A673 (cell line): ENCODE results near the gene BRSK2.

Source experiments
- CTCF ChIP-seq: fragments of 300-800, 200-600 bp; sonication (generic); conservative IDR thresholded peaks from 2 replicates; pipeline ENCODE4 v1.5.1; 2017; ENCODE audit warnings: low read depth, mild to moderate bottlenecking, antibody characterized with exemption, low read length, moderate library complexity, mixed read lengths
- EZH2 ChIP-seq: fragments of 200-600 bp; sonication (generic); IDR thresholded peaks from 2 replicates; pipeline ENCODE4 v1.6.1; 2017; ENCODE audit warnings: borderline replicate concordance, low read depth, mild to moderate bottlenecking, mixed read lengths, antibody characterized with exemption, low read length; ENCODE audit not compliant: poor library complexity, severe bottlenecking

DNA sequence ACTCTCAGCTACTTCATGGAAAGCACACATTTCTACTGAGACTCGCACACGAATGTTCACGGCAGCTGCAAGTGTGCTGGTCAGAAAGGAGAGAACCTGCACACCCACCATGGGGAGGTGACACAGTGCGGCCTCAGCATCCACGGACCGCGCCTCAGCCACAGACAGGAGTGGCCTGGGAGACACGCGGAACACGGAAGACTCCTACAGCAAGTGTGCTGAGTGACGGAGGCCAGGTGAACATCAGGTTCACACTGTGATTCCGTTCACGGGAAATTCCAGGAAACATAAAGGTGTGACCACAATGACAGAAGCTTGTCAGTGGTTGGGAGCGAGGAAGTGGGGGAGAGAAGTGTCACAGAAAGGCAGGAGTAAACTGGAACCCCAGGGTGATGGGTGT, 110.2 kb downstream of the BRSK2 start:
- TF ChIP-seq EZH2 (no peak), CTCF (no peak)
